GM23338 (cell line): Measurements from ENCODE around the gene TUBB3.

Experiments used
- CREB1 ChIP-seq: fragments of 250-450 bp; sonication (Bioruptor Pico); IDR thresholded peaks from 2 replicates; pipeline ENCODE4 v1.5.0; 2020; ENCODE audit warnings: low read depth, mild to moderate bottlenecking, moderate library complexity
- CTCF ChIP-seq, 2 experiments: fragments of 200-600 bp in 1 of 2; sonication (generic) in 1 of 2; conservative IDR thresholded peaks; 2 replicates each; pipeline versions ENCODE4 v1.5.1 to v1.6.1; 2016 to 2017; ENCODE audit warnings: antibody characterized with exemption in 2 of 2, low read depth in 2 of 2, mild to moderate bottlenecking in 2 of 2, moderate library complexity in 1 of 2
- EZH2 ChIP-seq: fragments of 200-600 bp; sonication (generic); IDR thresholded peaks from one replicate; pipeline ENCODE4 v1.8.0; 2017; ENCODE audit warnings: antibody characterized with exemption, mild to moderate bottlenecking, low read depth; ENCODE audit not compliant: unreplicated experiment
- EZH2phosphoT487 ChIP-seq: fragments of 200-600 bp; sonication (generic); IDR thresholded peaks from one replicate; pipeline ENCODE4 v1.8.1; 2018; ENCODE audit warnings: antibody characterized with exemption; ENCODE audit not compliant: unreplicated experiment
- POLR2AphosphoS5 ChIP-seq: IDR thresholded peaks from 2 replicates; pipeline ENCODE4 v1.6.1; 2016; ENCODE audit warnings: antibody characterized with exemption, low read depth
- TF ChIP-seq, protein P1 (sequence below): IDR thresholded peaks from one replicate; pipeline ENCODE4 v1.6.1; 2018; ENCODE audit warnings: antibody characterized with exemption; ENCODE audit not compliant: unreplicated experiment
- TF ChIP-seq, protein P2 (sequence below): IDR thresholded peaks from 2 replicates; pipeline ENCODE4 v1.6.1; 2016; ENCODE audit warnings: antibody characterized with exemption
- TF ChIP-seq, protein P3 (sequence below): fragments of 250-450 bp; sonication (Bioruptor Pico); IDR thresholded peaks from 2 replicates; pipeline ENCODE4 v1.5.0; 2020; ENCODE audit warnings: mild to moderate bottlenecking, moderate library complexity

GRCh38 chr16:89909777-89910716 lies 13.1 kb upstream of the TUBB3 start:
- TF ChIP-seq CTCF (conservative IDR thresholded peaks at IDR 0.05; ENCODE audit: low read depth in 2 of 2), result peak; percentile 88 to 95
- no peak for TF ChIP-seq EZH2phosphoT487
- TF ChIP-seq, protein P1, sequence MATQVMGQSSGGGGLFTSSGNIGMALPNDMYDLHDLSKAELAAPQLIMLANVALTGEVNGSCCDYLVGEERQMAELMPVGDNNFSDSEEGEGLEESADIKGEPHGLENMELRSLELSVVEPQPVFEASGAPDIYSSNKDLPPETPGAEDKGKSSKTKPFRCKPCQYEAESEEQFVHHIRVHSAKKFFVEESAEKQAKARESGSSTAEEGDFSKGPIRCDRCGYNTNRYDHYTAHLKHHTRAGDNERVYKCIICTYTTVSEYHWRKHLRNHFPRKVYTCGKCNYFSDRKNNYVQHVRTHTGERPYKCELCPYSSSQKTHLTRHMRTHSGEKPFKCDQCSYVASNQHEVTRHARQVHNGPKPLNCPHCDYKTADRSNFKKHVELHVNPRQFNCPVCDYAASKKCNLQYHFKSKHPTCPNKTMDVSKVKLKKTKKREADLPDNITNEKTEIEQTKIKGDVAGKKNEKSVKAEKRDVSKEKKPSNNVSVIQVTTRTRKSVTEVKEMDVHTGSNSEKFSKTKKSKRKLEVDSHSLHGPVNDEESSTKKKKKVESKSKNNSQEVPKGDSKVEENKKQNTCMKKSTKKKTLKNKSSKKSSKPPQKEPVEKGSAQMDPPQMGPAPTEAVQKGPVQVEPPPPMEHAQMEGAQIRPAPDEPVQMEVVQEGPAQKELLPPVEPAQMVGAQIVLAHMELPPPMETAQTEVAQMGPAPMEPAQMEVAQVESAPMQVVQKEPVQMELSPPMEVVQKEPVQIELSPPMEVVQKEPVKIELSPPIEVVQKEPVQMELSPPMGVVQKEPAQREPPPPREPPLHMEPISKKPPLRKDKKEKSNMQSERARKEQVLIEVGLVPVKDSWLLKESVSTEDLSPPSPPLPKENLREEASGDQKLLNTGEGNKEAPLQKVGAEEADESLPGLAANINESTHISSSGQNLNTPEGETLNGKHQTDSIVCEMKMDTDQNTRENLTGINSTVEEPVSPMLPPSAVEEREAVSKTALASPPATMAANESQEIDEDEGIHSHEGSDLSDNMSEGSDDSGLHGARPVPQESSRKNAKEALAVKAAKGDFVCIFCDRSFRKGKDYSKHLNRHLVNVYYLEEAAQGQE, result no peak
- no peak for TF ChIP-seq POLR2AphosphoS5
- no peak for TF ChIP-seq EZH2
- no peak for TF ChIP-seq CREB1 (CRISPR knock-in tag)
- TF ChIP-seq, protein P2, sequence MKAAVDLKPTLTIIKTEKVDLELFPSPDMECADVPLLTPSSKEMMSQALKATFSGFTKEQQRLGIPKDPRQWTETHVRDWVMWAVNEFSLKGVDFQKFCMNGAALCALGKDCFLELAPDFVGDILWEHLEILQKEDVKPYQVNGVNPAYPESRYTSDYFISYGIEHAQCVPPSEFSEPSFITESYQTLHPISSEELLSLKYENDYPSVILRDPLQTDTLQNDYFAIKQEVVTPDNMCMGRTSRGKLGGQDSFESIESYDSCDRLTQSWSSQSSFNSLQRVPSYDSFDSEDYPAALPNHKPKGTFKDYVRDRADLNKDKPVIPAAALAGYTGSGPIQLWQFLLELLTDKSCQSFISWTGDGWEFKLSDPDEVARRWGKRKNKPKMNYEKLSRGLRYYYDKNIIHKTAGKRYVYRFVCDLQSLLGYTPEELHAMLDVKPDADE, result no peak
- TF ChIP-seq, protein P3, sequence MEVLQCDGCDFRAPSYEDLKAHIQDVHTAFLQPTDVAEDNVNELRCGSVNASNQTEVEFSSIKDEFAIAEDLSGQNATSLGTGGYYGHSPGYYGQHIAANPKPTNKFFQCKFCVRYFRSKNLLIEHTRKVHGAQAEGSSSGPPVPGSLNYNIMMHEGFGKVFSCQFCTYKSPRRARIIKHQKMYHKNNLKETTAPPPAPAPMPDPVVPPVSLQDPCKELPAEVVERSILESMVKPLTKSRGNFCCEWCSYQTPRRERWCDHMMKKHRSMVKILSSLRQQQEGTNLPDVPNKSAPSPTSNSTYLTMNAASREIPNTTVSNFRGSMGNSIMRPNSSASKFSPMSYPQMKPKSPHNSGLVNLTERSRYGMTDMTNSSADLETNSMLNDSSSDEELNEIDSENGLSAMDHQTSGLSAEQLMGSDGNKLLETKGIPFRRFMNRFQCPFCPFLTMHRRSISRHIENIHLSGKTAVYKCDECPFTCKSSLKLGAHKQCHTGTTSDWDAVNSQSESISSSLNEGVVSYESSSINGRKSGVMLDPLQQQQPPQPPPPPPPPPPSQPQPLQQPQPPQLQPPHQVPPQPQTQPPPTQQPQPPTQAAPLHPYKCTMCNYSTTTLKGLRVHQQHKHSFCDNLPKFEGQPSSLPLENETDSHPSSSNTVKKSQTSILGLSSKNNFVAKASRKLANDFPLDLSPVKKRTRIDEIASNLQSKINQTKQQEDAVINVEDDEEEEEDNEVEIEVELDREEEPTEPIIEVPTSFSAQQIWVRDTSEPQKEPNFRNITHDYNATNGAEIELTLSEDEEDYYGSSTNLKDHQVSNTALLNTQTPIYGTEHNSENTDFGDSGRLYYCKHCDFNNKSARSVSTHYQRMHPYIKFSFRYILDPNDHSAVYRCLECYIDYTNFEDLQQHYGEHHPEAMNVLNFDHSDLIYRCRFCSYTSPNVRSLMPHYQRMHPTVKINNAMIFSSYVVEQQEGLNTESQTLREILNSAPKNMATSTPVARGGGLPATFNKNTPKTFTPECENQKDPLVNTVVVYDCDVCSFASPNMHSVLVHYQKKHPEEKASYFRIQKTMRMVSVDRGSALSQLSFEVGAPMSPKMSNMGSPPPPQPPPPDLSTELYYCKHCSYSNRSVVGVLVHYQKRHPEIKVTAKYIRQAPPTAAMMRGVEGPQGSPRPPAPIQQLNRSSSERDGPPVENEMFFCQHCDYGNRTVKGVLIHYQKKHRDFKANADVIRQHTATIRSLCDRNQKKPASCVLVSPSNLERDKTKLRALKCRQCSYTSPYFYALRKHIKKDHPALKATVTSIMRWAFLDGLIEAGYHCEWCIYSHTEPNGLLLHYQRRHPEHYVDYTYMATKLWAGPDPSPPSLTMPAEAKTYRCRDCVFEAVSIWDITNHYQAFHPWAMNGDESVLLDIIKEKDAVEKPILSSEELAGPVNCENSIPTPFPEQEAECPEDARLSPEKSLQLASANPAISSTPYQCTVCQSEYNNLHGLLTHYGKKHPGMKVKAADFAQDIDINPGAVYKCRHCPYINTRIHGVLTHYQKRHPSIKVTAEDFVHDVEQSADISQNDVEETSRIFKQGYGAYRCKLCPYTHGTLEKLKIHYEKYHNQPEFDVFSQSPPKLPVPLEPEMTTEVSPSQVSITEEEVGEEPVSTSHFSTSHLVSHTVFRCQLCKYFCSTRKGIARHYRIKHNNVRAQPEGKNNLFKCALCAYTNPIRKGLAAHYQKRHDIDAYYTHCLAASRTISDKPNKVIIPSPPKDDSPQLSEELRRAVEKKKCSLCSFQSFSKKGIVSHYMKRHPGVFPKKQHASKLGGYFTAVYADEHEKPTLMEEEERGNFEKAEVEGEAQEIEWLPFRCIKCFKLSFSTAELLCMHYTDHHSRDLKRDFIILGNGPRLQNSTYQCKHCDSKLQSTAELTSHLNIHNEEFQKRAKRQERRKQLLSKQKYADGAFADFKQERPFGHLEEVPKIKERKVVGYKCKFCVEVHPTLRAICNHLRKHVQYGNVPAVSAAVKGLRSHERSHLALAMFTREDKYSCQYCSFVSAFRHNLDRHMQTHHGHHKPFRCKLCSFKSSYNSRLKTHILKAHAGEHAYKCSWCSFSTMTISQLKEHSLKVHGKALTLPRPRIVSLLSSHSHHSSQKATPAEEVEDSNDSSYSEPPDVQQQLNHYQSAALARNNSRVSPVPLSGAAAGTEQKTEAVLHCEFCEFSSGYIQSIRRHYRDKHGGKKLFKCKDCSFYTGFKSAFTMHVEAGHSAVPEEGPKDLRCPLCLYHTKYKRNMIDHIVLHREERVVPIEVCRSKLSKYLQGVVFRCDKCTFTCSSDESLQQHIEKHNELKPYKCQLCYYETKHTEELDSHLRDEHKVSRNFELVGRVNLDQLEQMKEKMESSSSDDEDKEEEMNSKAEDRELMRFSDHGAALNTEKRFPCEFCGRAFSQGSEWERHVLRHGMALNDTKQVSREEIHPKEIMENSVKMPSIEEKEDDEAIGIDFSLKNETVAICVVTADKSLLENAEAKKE (CRISPR knock-in tag), result no peak
